ENCODE measurements around the gene DDX1.
"Not testable (repeated sequence)": the region's sequence is repeated elsewhere in the genome, so short reads cannot be mapped to it uniquely, and the experiment has no call there.

DDX1 gene

DNA sequence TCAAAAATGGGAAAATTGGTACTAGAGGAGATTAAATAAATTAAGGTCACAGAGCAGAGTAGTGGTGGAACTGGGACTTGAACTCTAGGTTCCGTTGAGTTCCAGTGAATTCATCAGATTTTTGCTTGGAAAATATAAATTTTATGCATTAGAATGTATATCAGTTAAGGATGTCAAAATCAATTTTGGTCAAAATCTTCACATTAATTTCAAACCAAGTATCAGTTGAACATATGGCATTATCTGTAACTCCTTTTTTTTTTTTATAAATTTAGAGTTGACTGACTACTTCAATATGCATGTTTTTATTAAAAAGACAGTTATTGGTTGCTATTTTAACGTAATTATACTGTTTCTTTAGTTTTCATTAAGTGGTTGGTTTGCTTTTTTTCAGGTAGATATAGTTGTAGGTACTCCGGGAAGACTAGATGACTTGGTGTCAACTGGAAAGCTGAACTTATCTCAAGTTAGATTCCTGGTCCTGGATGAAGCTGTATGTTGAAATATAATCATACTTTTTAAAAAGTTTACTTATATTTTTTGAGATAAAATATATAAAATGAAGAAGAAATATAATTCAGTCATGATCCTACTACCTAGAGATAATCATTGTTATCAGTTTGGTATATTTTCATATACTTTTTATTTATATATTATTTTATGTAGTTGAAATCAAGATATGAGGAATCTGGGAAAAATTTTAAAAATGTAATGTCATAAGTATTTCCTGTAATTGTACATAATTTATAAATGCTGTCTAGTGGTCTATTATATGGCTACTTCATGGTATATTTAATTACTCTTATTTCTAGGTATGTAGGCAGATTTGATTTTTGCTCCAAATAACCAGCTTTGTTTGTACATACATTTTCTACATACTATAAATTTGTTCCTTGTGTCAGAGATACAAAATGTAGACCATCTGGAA lies 25.4 kb downstream of the DDX1 start:
- no peak for DNase-seq (ENCODE audit: low read depth in 2 of 2)

DNA sequence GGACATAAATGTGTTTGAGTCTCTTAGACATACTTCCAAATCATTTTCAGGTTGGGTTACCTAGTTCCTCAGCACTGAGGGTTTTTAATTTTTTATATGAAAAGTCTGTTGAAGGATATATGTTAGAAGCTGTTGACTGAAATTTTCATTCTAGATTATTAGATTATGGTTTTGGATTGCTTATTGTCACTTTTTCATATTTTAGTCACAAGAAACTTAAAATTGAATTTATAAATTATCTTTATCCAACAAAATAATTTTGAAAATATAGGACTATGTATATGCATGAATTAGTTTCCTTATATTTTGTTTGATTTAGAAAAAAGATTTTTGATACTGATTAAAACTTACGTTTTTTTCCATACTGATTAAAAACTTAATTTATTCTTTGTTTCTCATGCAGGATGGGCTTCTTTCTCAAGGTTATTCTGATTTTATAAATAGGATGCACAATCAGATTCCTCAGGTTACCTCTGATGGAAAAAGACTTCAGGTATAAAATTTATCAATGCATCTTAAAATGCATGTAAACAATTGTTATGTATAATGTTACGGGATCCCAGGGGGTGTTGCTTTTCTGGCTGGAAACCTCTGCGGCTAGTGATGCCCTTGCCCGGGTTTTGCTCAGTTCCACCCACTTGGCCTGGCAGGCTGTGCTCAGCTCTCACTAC lies 26.2 kb downstream of the DDX1 start:
- no peak for DNase-seq (ENCODE audit: low read depth in 2 of 2)

GRCh38 chr2:15618449-15618855 lies 26.8 kb downstream of the DDX1 start:
- DNase-seq (ENCODE audit: low read depth in 2 of 2): no peak

GRCh38 chr2:15619076-15619475 lies 27.4 kb downstream of the DDX1 start:
- no peak for DNase-seq (ENCODE audit: low read depth in 2 of 2)

DNA sequence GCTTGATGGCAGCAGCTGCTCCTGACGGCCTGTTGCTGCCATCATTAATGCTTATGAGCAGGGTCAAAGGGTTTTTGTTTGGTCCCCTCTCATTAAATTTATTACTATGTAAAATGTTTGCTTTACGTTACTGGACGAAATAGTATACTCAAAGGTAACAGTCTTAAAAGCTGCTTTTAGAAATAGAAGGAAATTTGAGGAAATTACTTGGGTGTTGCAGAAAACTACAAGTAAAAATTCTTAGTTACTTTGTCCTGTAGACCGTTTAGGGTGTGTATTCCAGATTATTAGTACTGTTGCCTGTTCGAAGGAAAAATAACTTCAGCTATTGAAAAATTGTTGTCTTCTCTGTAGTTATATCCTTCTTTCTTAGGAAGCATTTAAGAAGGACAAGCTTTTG lies 27.8 kb downstream of the DDX1 start:
- DNase-seq (ENCODE audit: low read depth in 2 of 2): no peak

DNA sequence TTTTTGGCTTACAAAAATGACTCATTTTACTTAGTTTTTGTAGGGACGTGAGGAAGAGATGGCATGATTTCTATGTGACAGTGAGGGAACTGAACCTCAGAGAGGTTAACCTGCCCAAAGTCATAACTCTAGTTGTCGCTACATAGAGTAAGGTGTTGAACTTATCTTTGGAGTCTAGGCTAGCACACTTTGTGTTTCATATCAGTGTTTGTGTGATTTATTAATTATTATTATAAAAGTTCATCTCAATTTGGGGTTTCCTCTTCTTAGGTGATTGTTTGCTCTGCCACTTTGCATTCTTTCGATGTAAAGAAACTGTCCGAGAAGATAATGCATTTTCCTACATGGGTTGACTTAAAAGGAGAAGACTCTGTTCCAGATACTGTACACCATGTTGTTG lies 28.3 kb downstream of the DDX1 start:
- no peak for DNase-seq (ENCODE audit: low read depth in 2 of 2)

DNA sequence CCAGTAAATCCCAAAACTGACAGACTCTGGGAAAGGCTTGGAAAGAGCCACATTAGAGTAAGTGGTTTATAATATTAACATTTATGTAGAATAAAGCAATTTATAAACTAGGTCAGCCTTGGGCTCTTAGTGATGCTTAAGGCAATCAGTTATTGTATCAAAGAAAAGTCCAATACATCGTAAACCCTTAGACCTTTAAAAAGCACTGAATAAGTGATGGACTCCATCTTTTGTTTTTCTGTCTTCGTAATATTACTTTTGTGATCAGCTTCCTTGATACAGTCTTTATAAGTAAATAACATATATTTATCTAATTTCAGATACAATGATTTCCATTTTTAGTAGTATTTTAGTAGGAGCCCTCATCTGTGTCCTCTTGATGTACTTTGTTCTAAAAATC lies 28.7 kb downstream of the DDX1 start:
- DNase-seq (ENCODE audit: low read depth in 2 of 2): no peak

- no peak for DNase-seq (ENCODE audit: low read depth in 2 of 2)
These were observed 29.3 kb downstream of the DDX1 start for GRCh38 chr2:15620857-15621471.

- not testable (repeated sequence) for DNase-seq (ENCODE audit: low read depth in 2 of 2)
These were observed 29.8 kb downstream of the DDX1 start for GRCh38 chr2:15621472-15621870.

- no peak for DNase-seq (ENCODE audit: low read depth in 2 of 2)
These were observed 30.5 kb downstream of the DDX1 start for GRCh38 chr2:15622214-15622613.

GRCh38 chr2:15622614-15623480 lies 31.2 kb downstream of the DDX1 start:
- no peak for DNase-seq (ENCODE audit: low read depth in 2 of 2)

DNA sequence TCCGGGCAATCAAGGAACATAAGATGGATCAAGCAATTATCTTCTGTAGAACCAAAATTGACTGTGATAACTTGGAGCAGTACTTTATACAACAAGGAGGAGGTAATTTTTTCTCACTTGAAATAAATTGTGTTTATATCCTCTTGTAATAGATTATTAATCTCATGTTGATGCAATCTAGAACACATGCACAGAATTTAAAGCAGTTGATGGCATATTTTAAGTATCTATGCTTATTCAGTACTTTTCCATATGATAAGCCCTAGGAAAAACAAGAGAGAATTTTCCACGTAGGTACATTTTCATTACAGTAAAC lies 31.8 kb downstream of the DDX1 start:
- no peak for DNase-seq (ENCODE audit: low read depth in 2 of 2)

DNA sequence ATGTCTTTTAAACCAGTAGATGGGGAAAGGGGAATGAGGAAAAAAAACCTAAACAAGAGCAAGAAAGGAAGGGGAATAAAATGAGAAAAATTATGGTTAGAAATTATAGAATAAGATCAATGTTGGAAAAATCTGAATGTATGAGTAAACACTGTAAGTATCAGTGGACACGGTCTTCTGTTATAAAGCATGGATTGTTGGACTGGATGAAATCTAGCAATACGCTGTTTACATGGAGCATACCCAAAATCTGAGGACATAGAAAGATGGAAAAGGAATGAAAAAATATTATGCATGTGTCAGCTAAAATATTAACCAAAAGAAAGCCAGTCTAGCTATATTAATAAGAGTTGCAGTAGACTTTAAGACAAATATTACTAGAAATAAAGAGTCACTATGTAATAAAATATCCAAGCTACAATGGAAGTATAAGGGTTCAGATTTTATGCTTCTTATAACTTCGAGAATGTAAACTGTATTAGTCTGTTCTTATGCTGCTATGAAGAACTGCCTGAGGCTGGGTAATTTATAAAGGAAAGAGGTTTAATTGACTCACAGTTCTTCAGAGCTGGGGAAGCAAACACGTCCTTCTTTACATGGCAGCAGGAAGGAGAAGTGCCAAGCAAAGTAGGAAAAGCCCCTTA lies 32.4 kb downstream of the DDX1 start:
- DNase-seq (ENCODE audit: low read depth in 2 of 2): no peak

GRCh38 chr2:15624903-15625302 lies 33.2 kb downstream of the DDX1 start:
- DNase-seq (ENCODE audit: low read depth in 2 of 2): no peak

DNA sequence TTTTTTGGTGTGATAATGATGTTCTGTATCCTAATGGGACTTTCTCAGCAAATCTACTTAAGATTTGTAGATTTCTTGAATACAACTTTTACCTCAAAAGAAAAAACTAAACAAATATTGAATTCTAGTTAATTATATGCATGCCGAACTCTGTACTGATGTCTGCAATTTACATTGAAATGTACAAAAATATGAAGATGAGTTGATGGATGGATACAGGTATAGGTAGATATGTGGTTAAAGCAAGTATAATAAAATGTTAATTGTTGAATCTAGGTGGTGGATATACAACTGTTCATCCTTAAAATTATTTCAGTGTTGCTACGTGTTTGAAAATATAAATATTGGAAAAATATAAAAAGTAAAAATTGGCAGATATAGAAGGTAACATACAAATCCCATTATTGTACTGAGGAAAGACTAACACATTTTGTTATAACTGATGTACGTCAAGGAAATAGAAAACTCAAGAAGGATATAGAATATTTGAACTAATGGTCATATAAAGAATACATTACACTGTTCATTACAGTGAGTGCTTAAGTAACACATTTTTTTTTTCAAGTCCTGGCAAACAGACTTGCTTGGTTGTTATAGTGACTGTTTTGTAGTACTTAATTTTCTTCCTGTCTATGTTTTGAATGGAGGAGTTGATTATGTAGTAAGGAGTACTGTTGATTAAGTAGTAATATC lies 33.8 kb downstream of the DDX1 start:
- no peak for DNase-seq (ENCODE audit: low read depth in 2 of 2)

- DNase-seq (ENCODE audit: low read depth in 2 of 2): no peak
These were observed 34.5 kb downstream of the DDX1 start for GRCh38 chr2:15626126-15626525.

- no peak for DNase-seq (ENCODE audit: low read depth in 2 of 2)
These were observed 35.3 kb downstream of the DDX1 start for GRCh38 chr2:15626967-15627366.

DNA sequence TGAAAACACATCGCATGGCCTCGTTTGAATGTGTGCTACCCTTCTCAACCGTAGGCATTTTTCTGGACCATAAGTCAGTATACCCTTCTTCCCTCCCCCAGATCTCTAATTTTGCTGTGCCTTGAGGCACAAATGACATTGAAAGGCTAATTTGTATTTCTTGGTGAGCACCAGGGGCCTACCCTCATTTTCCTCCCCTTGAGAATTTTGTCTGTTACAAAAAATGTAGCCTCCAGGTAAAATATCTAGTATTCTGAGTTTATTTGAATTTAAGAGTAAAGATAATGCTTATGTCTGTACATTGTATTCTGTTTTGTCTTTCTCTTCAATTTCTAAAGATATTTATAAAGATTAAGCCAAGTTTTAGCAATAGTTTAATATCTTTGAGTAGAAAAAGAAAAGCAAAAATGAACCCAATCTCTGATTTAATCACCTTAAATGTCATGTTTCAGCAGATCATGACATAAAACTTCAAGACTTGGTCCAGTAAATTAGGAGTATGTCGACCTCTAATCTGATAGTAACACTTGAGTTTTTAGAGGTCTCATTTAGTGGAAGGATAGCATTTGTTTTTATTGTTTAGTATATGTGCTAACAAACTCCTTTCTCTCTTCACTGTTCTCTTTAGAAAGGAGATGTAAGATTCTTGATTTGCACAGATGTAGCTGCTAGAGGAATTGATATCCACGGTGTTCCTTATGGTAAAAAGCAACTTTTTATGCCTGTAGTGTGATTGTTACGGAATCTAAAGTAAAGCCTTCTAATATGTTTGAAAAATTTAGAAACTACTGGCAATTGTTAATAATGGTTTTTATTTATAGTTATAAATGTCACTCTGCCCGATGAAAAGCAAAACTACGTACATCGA lies 36.4 kb downstream of the DDX1 start:
- DNase-seq (ENCODE audit: low read depth in 2 of 2): no peak

- DNase-seq (ENCODE audit: low read depth in 2 of 2): no peak
These were observed 37.5 kb downstream of the DDX1 start for GRCh38 chr2:15628899-15629855.
